Stimulated activated CD8-positive, alpha-beta memory T cell treated with anti-CD3 and anti-CD28 coated beads, Interleukin-15, amount 100 ng/mL, for 1 hour (primary cell): Measurements from ENCODE around the gene GHR.

Source experiments
- DNase-seq: peaks from one replicate; pipeline ENCODE4 v3.0.0-alpha.2; 2020; ENCODE audit warnings: low read depth

The GHR gene

GRCh38 chr5:42423285-42424165, at the start of gene GHR:
GHR (plus strand) TSS chr5:42423439; CDS start chr5:42565875, 142,436 bp downstream.
- DNase-seq: no peak

GRCh38 chr5:42374679-42375273, 48.5 kb upstream of the GHR start:
- no peak for DNase-seq

GRCh38 chr5:42377496-42377895, 45.7 kb upstream of the GHR start:
- no peak for DNase-seq

- DNase-seq: no peak
Observed at GRCh38 chr5:42381973-42382372, 41.3 kb upstream of the GHR start.

GRCh38 chr5:42387563-42387962, 35.7 kb upstream of the GHR start:
- no peak for DNase-seq

GRCh38 chr5:42390115-42390514, 33.1 kb upstream of the GHR start:
- no peak for DNase-seq

- no peak for DNase-seq
Observed at GRCh38 chr5:42392917-42393316, 30.3 kb upstream of the GHR start.

- no peak for DNase-seq
Observed at GRCh38 chr5:42396111-42396510, 27.1 kb upstream of the GHR start.

- DNase-seq: no peak
Observed at GRCh38 chr5:42397267-42397666, 26.0 kb upstream of the GHR start.

- no peak for DNase-seq
Observed at GRCh38 chr5:42399702-42400101, 23.5 kb upstream of the GHR start.

- DNase-seq: no peak
Observed at GRCh38 chr5:42400474-42400873, 22.8 kb upstream of the GHR start.

GRCh38 chr5:42403236-42403635, 20.0 kb upstream of the GHR start:
- no peak for DNase-seq

- DNase-seq: no peak
Observed at GRCh38 chr5:42404366-42404765, 18.9 kb upstream of the GHR start.

GRCh38 chr5:42419294-42419693, 3.9 kb upstream of the GHR start:
- DNase-seq: no peak

- DNase-seq: no peak
Observed at GRCh38 chr5:42422656-42423280, 471 bp upstream of the GHR start.

- no peak for DNase-seq
Observed at GRCh38 chr5:42426016-42426415, 2.8 kb downstream of the GHR start.

- no peak for DNase-seq
Observed at GRCh38 chr5:42429694-42430093, 6.5 kb downstream of the GHR start.

GRCh38 chr5:42434047-42434724, 10.9 kb downstream of the GHR start:
- no peak for DNase-seq

- DNase-seq: no peak
Observed at GRCh38 chr5:42436051-42436450, 12.8 kb downstream of the GHR start.

GRCh38 chr5:42454216-42454995, 31.2 kb downstream of the GHR start:
- no peak for DNase-seq

- no peak for DNase-seq
Observed at GRCh38 chr5:42461033-42461432, 37.8 kb downstream of the GHR start.

GRCh38 chr5:42461507-42461906, 38.3 kb downstream of the GHR start:
- no peak for DNase-seq
